IMR-90 (cell line): ENCODE results near the gene ZNF586. TPM values are rescaled to one million over a fixed set of nuclear protein-coding genes. Genes with fewer than 3 reads are reported as not detected.
"Not testable (repeated sequence)": the region's sequence is repeated elsewhere in the genome, so short reads cannot be mapped to it uniquely, and the experiment has no call there.

Experiments used
- ATAC-seq: fragments of 200-7000 bp; cut with Tn5 transposase; 2 replicates; pipeline ENCODE4 v1.9.1; 2020; ENCODE audit warnings: low read depth, mild to moderate bottlenecking, moderate library complexity
- BruUV-seq: library from RNA; stranded (reverse); fragments of 400-500 nt; replicated peaks from 2 replicates; lab custom pipeline; 2021; lab: Mats Ljungman, UMichigan
- CTCF ChIA-PET: fragments of 300-600 bp; formaldehyde crosslinking; extraction: SDS; loops from one replicate; lab custom pipeline; 2021; ENCODE audit warnings: antibody characterized with exemption; lab: Yijun Ruan, JAX
- POLR2A ChIA-PET: fragments of 300-600 bp; sonication (Branson Sonifier 250); formaldehyde crosslinking; loops from one replicate; lab custom pipeline; 2022; ENCODE audit warnings: antibody characterized with exemption; ENCODE audit not compliant: unreplicated experiment; lab: Charles Lee
- DNase-seq: peaks from one replicate; pipeline ENCODE4 v3.0.0; 2013
- H2AFZ ChIP-seq: replicated peaks from 2 replicates; pipeline ENCODE3; 2013; ENCODE audit warnings: low read length, mild to moderate bottlenecking; ENCODE audit not compliant: poor library complexity
- H2AK5ac ChIP-seq: 2 replicates; pipeline ENCODE4 v1.6.1; 2013; ENCODE audit warnings: low read depth, low read length, inconsistent platforms
- H2AK9ac ChIP-seq: replicated peaks from 2 replicates; pipeline ENCODE3; 2013; ENCODE audit warnings: mild to moderate bottlenecking, low read depth, low read length, moderate library complexity; ENCODE audit not compliant: poor library complexity
- H2BK120ac ChIP-seq: 2 replicates; pipeline ENCODE4 v1.6.1; 2013; ENCODE audit warnings: low read depth, low read length, inconsistent platforms
- H2BK15ac ChIP-seq: 3 replicates; pipeline ENCODE4 v1.6.1; 2013; ENCODE audit warnings: low read depth, low read length, inconsistent platforms
- H2BK20ac ChIP-seq: 2 replicates; pipeline ENCODE4 v1.6.1; 2013; ENCODE audit warnings: low read depth, mild to moderate bottlenecking, inconsistent platforms, low read length, moderate library complexity
- H2BK5ac ChIP-seq: 2 replicates; pipeline ENCODE4 v1.6.1; 2013; ENCODE audit warnings: mild to moderate bottlenecking, low read depth, low read length, inconsistent platforms; ENCODE audit not compliant: poor library complexity, severe bottlenecking
- H3K14ac ChIP-seq: replicated peaks from 2 replicates; pipeline ENCODE4 v1.6.1; 2013; ENCODE audit warnings: low read depth, low read length, inconsistent platforms
- H3K18ac ChIP-seq: 2 replicates; pipeline ENCODE4 v1.6.1; 2013; ENCODE audit warnings: low read depth, low read length, control low read depth
- H3K23ac ChIP-seq: 2 replicates; pipeline ENCODE4 v1.6.1; 2013; ENCODE audit warnings: low read depth, low read length, inconsistent platforms
- H3K27ac ChIP-seq: 2 replicates; pipeline ENCODE4 v1.5.1; 2013; ENCODE audit warnings: mild to moderate bottlenecking, control low read depth, low read length; ENCODE audit not compliant: insufficient read depth
- H3K27me3 ChIP-seq: 2 replicates; pipeline ENCODE4 v1.6.1; 2013; ENCODE audit warnings: low read length; ENCODE audit not compliant: control insufficient read depth, insufficient read depth
- H3K36me3 ChIP-seq: 2 replicates; pipeline ENCODE4 v1.6.1; 2013; ENCODE audit warnings: low read length, mixed read lengths; ENCODE audit not compliant: control insufficient read depth, insufficient read depth
- H3K4ac ChIP-seq: 2 replicates; pipeline ENCODE4 v1.6.1; 2013; ENCODE audit warnings: low read depth, low read length, inconsistent platforms
- H3K4me1 ChIP-seq: 2 replicates; pipeline ENCODE4 v1.6.1; 2013; ENCODE audit warnings: low read length, mixed read lengths; ENCODE audit not compliant: control insufficient read depth, insufficient read depth
- H3K4me2 ChIP-seq: 2 replicates; pipeline ENCODE4 v1.6.1; 2013; ENCODE audit warnings: low read depth, mild to moderate bottlenecking, control low read depth, low read length, moderate library complexity
- H3K4me3 ChIP-seq: 2 replicates; pipeline ENCODE4 v1.5.1; 2013; ENCODE audit warnings: low read depth, mild to moderate bottlenecking, control low read depth, low read length, moderate library complexity; ENCODE audit not compliant: insufficient read depth
- H3K56ac ChIP-seq: 2 replicates; pipeline ENCODE4 v1.6.1; 2013; ENCODE audit warnings: low read length, inconsistent platforms; ENCODE audit not compliant: insufficient read depth; ENCODE audit errors: extremely low read depth
- H3K79me1 ChIP-seq, 2 experiments: 2 replicates each; pipeline ENCODE4 v1.6.1; 2013; ENCODE audit warnings: low read length in 2 of 2, inconsistent platforms in 1 of 2, low read depth in 1 of 2
- H3K9ac ChIP-seq: 2 replicates; pipeline ENCODE4 v1.6.1; 2013; ENCODE audit warnings: low read depth, low read length, control low read depth
- H3K9me1 ChIP-seq: 2 replicates; pipeline ENCODE4 v1.6.1; 2013; ENCODE audit warnings: low read length, inconsistent platforms; ENCODE audit not compliant: insufficient read depth
- H3K9me3 ChIP-seq: 2 replicates; pipeline ENCODE4 v1.6.1; 2013; ENCODE audit warnings: low read length; ENCODE audit not compliant: control insufficient read depth, insufficient read depth
- H4K20me1 ChIP-seq: 2 replicates; pipeline ENCODE4 v1.6.1; 2013; ENCODE audit warnings: low read length, inconsistent platforms; ENCODE audit not compliant: insufficient read depth
- H4K5ac ChIP-seq: 2 replicates; pipeline ENCODE4 v1.6.1; 2013; ENCODE audit warnings: mild to moderate bottlenecking, low read depth, low read length, control low read depth
- H4K8ac ChIP-seq, 2 experiments: 2 replicates each; pipeline ENCODE4 v1.6.1; 2013; ENCODE audit warnings: low read depth in 2 of 2, low read length in 2 of 2, control low read depth in 1 of 2, inconsistent platforms in 1 of 2
- H4K91ac ChIP-seq: 2 replicates; pipeline ENCODE4 v1.6.1; 2013; ENCODE audit warnings: low read depth, low read length, inconsistent platforms; ENCODE audit not compliant: insufficient read depth
- WGBS, 2 experiments: methylation state at CpG; one replicate each; pipeline versions ENCODE4 v1.1.5 to v1.1.7; 2013; ENCODE audit warnings: missing lambda C conversion rate in 2 of 2; ENCODE audit not compliant: insufficient read length in 1 of 2; ENCODE audit errors: extremely low coverage in 2 of 2; 5-methylcytosine and 5-hydroxymethylcytosine counted together
- dilution Hi-C: fragments of 300-500 bp; cut with HindIII; formaldehyde crosslinking; loops from one replicate; pipeline ENCODE4 v1.14.3; 2018; ENCODE audit warnings: low sequenced_read_pairs; ENCODE audit not compliant: unreplicated experiment
- in situ Hi-C: fragments of 300-500 bp; cut with MboI; formaldehyde crosslinking; loops from 3 replicates; pipeline ENCODE4 v1.14.3; 2019; ENCODE audit warnings: low sequenced_read_pairs, inconsistent platforms, mixed read lengths
- intact Hi-C: fragments of 100-400 bp; cut with micrococcal nuclease; formaldehyde crosslinking; loops from 2 replicates; pipeline ENCODE4 v1.10.0; 2022
- polyA plus RNA-seq, 3 experiments: library from polyadenylated mRNA; depleted of rRNA; stranded (reverse); fragments of >200 nt; gene quantifications; 2 replicates each; pipeline ENCODE4 v1.2.3, GENCODE V29; 2012; ENCODE audit warnings: low replicate concordance in 1 of 3
- total RNA-seq: library from RNA; depleted of rRNA; stranded (reverse); fragments of >200 nt; gene quantifications from 2 replicates; pipeline ENCODE4 v1.2.3, GENCODE V29; 2012

The ZNF586 gene
- total and polyA plus RNA-seq, 2 of the 4 experiments (the other 2 are of a cell fraction), result 5.6 to 18.6 TPM

GRCh38 chr19:57796580-57796979 is 27.1 kb downstream of the ZNF586 start:
- in situ Hi-C loops, DNase-seq, H4K91ac ChIP-seq, ATAC-seq, H3K14ac ChIP-seq, H4K8ac ChIP-seq, H3K9ac ChIP-seq, H3K9me1 ChIP-seq, BruUV-seq, dilution Hi-C loops, H4K5ac ChIP-seq, H3K9me3 ChIP-seq, POLR2A ChIA-PET, H2AK5ac ChIP-seq, H2BK15ac ChIP-seq, H2AFZ ChIP-seq, H3K4me3 ChIP-seq, H3K18ac ChIP-seq, H2BK20ac ChIP-seq, H2BK120ac ChIP-seq, H3K4ac ChIP-seq, H3K56ac ChIP-seq, H3K4me2 ChIP-seq, CTCF ChIA-PET, H3K27ac ChIP-seq, H3K23ac ChIP-seq, H3K27me3 ChIP-seq, H4K20me1 ChIP-seq, H2BK5ac ChIP-seq, intact Hi-C loops, H3K4me1 ChIP-seq, H2AK9ac ChIP-seq: not testable (repeated sequence)
- Histone ChIP-seq H3K79me1 (peaks cover 25 to 41% of the 10 kb centered on the region in 2 experiments), H3K36me3 (peaks cover 18% of the 10 kb centered on the region)
- no CpG with 5 or more reads among the region's 1 CpG for WGBS, 2 experiments
